ENCODE data around the gene NFKB1.

Gene NFKB1

GRCh38 chr4:102501447-102501696 lies 213 bp downstream of the NFKB1 start:
- DNase-seq, result no peak

DNA sequence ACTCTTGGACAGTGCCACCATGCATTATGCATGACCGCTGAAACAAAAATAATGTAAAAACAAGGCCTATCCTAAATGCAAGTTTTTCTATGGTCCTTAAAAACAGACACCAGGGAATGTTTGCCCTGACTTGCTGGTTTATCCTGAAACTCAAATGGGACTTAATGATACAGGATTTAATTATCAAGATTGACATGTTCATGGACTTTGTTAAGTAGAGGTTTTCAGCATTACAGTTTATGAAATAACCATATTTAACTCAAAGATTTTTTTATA lies 1.3 kb downstream of the NFKB1 start:
- no peak for DNase-seq

DNA sequence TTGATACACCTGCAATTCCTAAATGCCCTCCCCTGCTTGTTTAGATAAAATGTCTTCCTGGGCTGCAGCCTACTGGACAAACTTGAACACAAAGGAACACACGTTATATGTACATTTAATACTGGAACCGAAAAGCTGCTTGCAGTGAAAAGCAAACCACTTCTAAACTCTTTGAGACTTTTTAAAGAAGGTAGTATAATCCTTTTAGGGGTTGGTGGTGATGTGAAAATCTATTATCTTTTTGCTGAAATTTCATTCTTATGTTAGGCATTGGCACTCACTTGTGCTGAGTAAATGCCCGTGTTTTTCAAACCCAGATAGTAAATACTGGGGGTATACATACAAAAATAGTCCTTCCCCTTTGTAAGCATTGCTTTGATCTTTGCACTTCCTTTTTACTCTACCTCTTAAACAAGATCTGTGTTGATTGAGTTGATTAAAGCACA lies 2.2 kb downstream of the NFKB1 start:
- DNase-seq, result no peak

GRCh38 chr4:102503831-102504786 lies 3.0 kb downstream of the NFKB1 start:
- DNase-seq, result no peak

DNA sequence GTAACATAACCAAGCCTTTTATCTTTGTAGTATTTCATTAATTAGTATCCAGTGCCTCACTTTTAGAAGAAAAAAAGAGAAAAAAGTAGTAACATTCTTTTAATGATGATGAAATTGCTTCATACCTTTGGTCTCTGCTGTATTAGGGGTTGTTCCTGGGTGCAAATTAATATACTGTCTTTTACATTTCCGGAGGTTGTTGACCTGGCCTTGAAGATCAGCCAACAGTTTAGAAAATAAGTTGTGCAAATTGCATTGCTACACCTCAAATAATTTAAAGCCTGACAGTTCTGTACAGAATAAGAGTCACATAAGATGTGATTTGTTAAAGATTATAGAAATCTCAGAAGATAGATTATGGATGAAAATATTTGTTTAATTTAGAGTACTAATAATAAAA lies 3.8 kb downstream of the NFKB1 start:
- DNase-seq, result no peak

DNA sequence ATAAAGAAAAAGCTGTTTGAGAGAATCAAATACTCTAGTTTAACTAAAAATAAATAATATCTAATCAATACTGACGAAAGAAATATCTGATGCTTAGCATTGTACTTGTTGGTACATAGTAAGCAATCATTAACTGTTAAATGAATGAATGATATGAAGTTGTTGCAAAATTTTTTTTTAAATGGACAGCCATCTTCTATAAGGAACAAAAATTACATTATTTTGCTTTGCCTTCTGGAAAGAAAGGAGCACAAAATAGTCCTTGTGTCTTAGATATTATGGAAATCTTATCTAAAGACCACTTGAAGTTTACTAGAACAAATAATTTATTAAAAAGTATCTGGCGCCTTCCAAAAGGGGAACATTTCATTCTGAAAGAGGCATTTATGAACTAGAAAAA lies 4.5 kb downstream of the NFKB1 start:
- no peak for DNase-seq

DNA sequence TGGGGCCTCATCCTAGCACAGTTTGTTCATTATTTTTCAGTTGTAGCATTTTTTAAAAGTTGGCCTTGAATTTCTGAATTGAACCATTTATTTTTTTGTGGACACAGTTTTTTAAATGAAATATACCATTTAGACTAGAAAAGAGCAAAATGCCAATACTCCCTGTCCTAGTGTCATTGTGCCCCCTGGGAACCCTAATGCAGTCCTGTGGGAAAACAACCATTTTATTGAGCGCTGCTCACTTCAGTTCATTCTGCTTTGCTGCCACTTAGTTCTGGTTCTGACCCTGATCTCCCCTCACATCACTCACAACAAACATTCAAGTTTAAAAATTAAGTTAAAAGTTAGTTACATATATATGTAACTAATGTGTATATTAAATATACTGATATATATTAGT lies 5.4 kb downstream of the NFKB1 start:
- no peak for DNase-seq

GRCh38 chr4:102511830-102512605 lies 10.9 kb downstream of the NFKB1 start:
- no peak for DNase-seq

- DNase-seq, result no peak
Observed at GRCh38 chr4:102514298-102514964, 13.3 kb downstream of the NFKB1 start.

GRCh38 chr4:102517753-102518152 lies 16.6 kb downstream of the NFKB1 start:
- DNase-seq, result no peak

DNA sequence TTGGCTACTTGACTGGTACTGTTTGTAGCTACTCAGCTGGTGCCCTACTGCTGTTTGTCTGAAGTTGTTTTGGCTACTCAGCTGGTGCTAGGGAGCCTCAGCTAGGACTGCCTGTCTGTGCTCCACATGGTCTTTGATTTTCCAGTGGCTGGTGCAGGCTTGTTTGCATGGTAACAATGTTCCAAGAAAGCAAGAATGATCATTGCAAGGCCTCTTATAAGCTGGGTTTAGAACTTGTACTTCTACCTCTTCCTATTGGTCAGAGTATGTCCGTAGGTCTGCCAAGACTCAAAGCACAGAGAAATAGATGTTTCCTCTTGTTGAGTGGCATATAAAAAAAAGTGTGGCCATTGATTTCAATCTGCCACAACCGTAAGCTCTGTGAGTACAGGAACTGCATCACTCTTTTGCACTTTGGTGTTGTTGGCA lies 17.6 kb downstream of the NFKB1 start:
- DNase-seq, result no peak

DNA sequence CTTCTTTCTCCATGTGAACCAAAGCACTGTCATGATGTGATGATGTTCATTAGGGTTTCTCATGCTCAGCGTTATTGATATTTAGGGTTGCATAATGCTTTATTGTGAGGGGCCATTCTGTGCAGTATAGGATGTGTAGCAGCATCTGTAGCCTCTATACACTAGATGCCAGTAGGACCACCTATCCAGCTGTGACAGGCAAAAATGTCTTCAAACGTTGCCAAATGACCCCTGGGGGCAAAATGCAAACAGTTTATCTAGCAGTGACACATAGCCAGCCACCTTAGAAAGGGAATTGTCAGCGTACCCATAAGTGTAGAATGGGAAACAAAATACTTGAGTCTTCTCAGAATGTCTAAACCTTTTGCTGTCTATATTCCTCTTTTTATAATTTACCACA lies 18.8 kb downstream of the NFKB1 start:
- no peak for DNase-seq

- no peak for DNase-seq
Observed at GRCh38 chr4:102521570-102521969, 20.4 kb downstream of the NFKB1 start.

DNA sequence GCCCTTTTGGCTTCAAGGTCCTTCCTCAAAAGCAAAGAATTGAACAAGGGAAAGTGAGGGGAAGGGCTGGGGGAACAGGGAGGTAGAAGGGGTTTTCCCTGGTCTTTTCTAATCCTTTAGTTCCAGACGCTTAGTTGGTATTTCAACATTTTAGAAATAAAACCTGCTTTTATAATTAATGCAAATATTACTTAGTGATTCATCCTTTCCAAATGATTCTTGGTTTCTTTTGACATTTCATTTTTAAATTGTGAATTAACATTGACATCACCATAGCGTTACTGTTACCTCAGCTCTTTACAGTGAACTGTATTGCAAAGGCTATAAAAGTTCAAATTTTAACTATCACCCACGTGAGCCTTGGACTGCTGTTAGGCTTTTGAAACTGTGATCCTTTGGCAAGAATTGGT lies 20.9 kb downstream of the NFKB1 start:
- no peak for DNase-seq

DNA sequence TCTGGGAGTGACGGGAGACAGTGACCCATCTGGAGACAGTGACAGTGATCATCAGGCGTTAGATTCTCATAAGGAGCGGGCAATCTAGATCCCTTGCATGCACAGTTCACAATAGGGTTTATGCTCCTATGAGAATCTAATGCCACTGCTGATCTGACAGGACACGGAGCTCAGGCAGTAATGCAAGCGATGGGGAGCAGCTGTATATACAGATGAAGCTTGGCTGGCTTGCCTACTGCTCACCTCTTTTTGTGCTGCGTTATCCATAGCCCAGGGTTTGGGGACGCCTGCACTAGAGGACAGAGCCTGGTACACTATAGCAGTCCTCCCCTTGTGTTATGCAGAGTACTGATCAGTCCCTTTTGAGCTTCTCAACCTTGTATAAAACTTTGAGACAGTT lies 23.5 kb downstream of the NFKB1 start:
- DNase-seq, result no peak

DNA sequence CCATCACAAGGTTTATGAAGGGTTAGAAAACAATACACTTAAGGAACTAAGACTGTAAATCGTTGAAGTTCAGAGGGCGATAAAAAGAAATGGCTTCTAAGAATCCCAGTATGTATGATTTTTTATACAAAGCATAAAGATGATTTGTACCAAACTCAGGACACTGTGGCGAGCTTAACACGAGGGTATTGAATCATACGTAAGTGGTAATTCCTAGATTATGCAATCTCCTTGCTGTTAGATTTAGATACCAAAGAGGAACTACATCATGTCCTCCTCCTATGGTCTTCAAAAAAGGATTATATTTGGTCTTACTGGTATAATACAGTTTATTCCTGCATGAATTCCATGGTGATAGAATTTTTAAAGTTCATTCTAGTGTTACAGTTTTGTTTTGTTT lies 23.9 kb downstream of the NFKB1 start:
- peak; percentile 18 for DNase-seq

- DNase-seq, result no peak
Observed at GRCh38 chr4:102525504-102525903, 24.3 kb downstream of the NFKB1 start.

- no peak for DNase-seq
Observed at GRCh38 chr4:102526532-102526931, 25.4 kb downstream of the NFKB1 start.

GRCh38 chr4:102527695-102528283 lies 26.6 kb downstream of the NFKB1 start:
- no peak for DNase-seq

- no peak for DNase-seq
Observed at GRCh38 chr4:102529977-102530376, 28.8 kb downstream of the NFKB1 start.

DNA sequence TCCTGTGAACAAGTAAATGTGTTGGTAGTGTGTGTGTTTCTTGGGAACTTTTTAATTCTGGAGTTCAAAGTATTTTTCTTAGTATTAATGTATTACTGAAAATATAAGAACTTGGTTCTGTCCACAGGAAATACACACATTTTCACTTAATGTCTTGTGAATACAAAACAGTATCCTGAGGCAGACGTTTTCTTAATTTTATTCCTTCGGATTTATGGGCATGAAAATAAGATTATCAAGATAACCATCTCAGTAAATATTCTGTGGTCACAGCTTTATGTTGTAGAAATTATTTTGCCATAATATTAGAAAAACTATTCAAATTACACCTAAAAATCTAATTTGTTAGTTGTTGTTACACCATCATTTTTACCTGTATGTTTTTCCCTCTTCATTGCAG lies 29.8 kb downstream of the NFKB1 start:
- no peak for DNase-seq

DNA sequence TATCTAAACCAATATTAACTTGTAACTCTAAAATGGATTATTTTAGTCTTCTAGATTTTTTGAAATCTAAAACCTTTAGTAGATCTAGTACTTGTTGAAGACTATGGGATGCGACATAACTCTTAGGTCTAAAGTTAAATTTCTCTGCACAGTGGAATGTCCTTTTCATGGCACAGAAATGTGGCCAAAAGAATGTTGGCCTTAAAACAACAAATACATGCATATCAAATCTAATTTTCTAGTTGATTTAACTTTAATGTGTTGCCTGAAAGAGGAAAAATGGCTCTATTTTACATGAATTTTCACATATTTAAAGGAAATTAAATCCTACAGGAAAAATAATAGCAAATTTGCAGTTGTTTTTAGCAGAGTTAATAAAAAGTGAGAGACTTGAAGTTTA lies 30.3 kb downstream of the NFKB1 start:
- DNase-seq, result no peak

DNA sequence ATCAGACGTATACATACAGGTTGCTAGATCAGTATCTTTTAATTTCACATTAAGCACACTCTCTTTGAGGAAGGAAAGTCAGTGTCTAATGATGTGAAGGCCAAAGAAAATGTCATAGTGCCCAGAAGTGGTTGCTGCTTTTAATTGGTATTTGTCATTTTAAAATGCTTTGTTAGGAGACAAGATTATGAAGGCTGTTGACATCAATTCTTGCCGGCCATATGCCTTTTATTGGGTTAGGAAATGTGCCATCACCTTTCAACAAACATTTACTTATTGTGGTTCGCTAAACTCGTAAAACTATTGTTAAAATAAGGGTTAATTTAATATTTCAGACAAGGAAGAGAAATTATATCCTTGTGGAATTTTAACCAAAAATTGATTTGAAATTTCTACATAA lies 32.2 kb downstream of the NFKB1 start:
- DNase-seq, result no peak

Data from fibroblast of skin of abdomen (primary cell).